GM19467 (cell line): Measurements from ENCODE around the gene PBX3.

Experiments used
- ATAC-seq: cut with Tn5 transposase; IDR thresholded peaks from one replicate; pipeline ENCODE4 v1.9.1; 2021; ENCODE audit warnings: mild to moderate bottlenecking, moderate library complexity; ENCODE audit not compliant: unreplicated experiment

The PBX3 gene

GRCh38 chr9:125747053-125747764 lies at the start of gene PBX3:
Gene PBX3, plus strand, starts transcription at chr9:125747373.
- peak; percentile 13 for ATAC-seq

GRCh38 chr9:125699870-125700269 lies 47.3 kb upstream of the PBX3 start:
- ATAC-seq: no peak

- ATAC-seq: peak; percentile 83
These were observed 46.4 kb upstream of the PBX3 start for GRCh38 chr9:125700791-125701190.

- no peak for ATAC-seq
These were observed 45.8 kb upstream of the PBX3 start for GRCh38 chr9:125701351-125701750.

GRCh38 chr9:125703662-125704061 lies 43.5 kb upstream of the PBX3 start:
- ATAC-seq: no peak

- no peak for ATAC-seq
These were observed 41.3 kb upstream of the PBX3 start for GRCh38 chr9:125705893-125706292.

- ATAC-seq: peak; percentile 93
These were observed 40.3 kb upstream of the PBX3 start, which contains the start of gene MAPKAP1 for GRCh38 chr9:125706651-125707471. Gene MAPKAP1, minus strand, starts transcription at chr9:125707208. Its CDS starts 34,634 bp downstream, at chr9:125672574.

- peak; percentile 7 for ATAC-seq
These were observed 39.7 kb upstream of the PBX3 start for GRCh38 chr9:125707472-125707804.

GRCh38 chr9:125726456-125727132 lies 20.6 kb upstream of the PBX3 start:
- no peak for ATAC-seq

- ATAC-seq: no peak
These were observed 17.0 kb upstream of the PBX3 start for GRCh38 chr9:125730168-125730567.

- ATAC-seq: no peak
These were observed 14.6 kb upstream of the PBX3 start for GRCh38 chr9:125732562-125732961.

GRCh38 chr9:125739436-125739835 lies 7.7 kb upstream of the PBX3 start:
- no peak for ATAC-seq

- no peak for ATAC-seq
These were observed 4.5 kb upstream of the PBX3 start for GRCh38 chr9:125742657-125743056.

- ATAC-seq: no peak
These were observed 3.3 kb upstream of the PBX3 start for GRCh38 chr9:125743682-125744428.

GRCh38 chr9:125744616-125745015 lies 2.6 kb upstream of the PBX3 start:
- no peak for ATAC-seq

- no peak for ATAC-seq
These were observed 2.2 kb upstream of the PBX3 start for GRCh38 chr9:125745018-125745417.

GRCh38 chr9:125745682-125746016 lies 1.5 kb upstream of the PBX3 start:
- no peak for ATAC-seq

- ATAC-seq: peak; percentile 57
These were observed 978 bp upstream of the PBX3 start for GRCh38 chr9:125746017-125746773.

- no peak for ATAC-seq
These were observed 460 bp upstream of the PBX3 start for GRCh38 chr9:125746774-125747052.

- no peak for ATAC-seq
These were observed 732 bp downstream of the PBX3 start for GRCh38 chr9:125747765-125748445.
